OCI-LY7 (cell line): ENCODE data around the gene ARAF. TPM values are rescaled to one million over a fixed set of nuclear protein-coding genes. Genes with fewer than 3 reads are reported as not detected.

ENCODE experiments used
- BruUV-seq: library from RNA; stranded (reverse); fragments of 400-500 nt; replicated peaks from 2 replicates; lab custom pipeline; 2021; lab: Mats Ljungman, UMichigan
- CTCF ChIA-PET: fragments of 300-600 bp; sonication (Branson Sonifier 250); formaldehyde crosslinking; loops from one replicate; lab custom pipeline; 2022; ENCODE audit warnings: antibody characterized with exemption; ENCODE audit not compliant: unreplicated experiment; lab: Charles Lee
- POLR2A ChIA-PET: fragments of 300-600 bp; sonication (Branson Sonifier 250); formaldehyde crosslinking; loops from one replicate; lab custom pipeline; 2022; ENCODE audit warnings: antibody characterized with exemption; lab: Charles Lee
- DNase-seq: peaks from one replicate; pipeline ENCODE4 v3.0.0-alpha.2; 2015; ENCODE audit warnings: low spot score
- H2AFZ ChIP-seq: fragments of 200-600 bp; sonication (generic), shearing (Covaris generic); 2 replicates; pipeline ENCODE4 v1.6.1; 2014; ENCODE audit warnings: mild to moderate bottlenecking, antibody characterized with exemption, low read length, moderate library complexity
- H3K27ac ChIP-seq: fragments of 200-600 bp; sonication (generic); 2 replicates; pipeline ENCODE4 v1.5.1; 2014; ENCODE audit warnings: mixed run types, low read depth, mild to moderate bottlenecking, moderate library complexity, low read length, inconsistent platforms; ENCODE audit not compliant: poor library complexity, severe bottlenecking
- H3K36me3 ChIP-seq: fragments of 200-600 bp; sonication (generic); 2 replicates; pipeline ENCODE4 v1.6.1; 2014; ENCODE audit warnings: mild to moderate bottlenecking, antibody characterized with exemption, low read length, moderate library complexity, mixed read lengths; ENCODE audit not compliant: insufficient read depth
- H3K4me1 ChIP-seq: fragments of 200-600 bp; sonication (generic); 2 replicates; pipeline ENCODE4 v1.5.1; 2014; ENCODE audit warnings: mild to moderate bottlenecking, low read length; ENCODE audit not compliant: insufficient read depth, poor library complexity, severe bottlenecking
- H3K4me2 ChIP-seq: fragments of 200-600 bp; sonication (generic); 2 replicates; pipeline ENCODE4 v1.6.1; 2014; ENCODE audit warnings: mild to moderate bottlenecking, low read length
- H3K4me3 ChIP-seq: fragments of 200-600 bp; sonication (generic); 2 replicates; pipeline ENCODE4 v1.5.1; 2014; ENCODE audit warnings: mild to moderate bottlenecking, low read depth, low read length; ENCODE audit not compliant: poor library complexity, severe bottlenecking
- H3K79me2 ChIP-seq: fragments of 200-600 bp; sonication (generic); 2 replicates; pipeline ENCODE4 v1.6.1; 2016; ENCODE audit warnings: low read depth, mild to moderate bottlenecking, low read length, moderate library complexity, mixed read lengths; ENCODE audit not compliant: insufficient read depth
- H3K9me2 ChIP-seq: fragments of 200-600 bp; sonication (generic); 2 replicates; pipeline ENCODE4 v1.6.1; 2016; ENCODE audit warnings: mild to moderate bottlenecking, low read length, mixed read lengths; ENCODE audit not compliant: insufficient read depth
- H3K9me3 ChIP-seq: fragments of 200-600 bp; sonication (generic); 2 replicates; pipeline ENCODE4 v1.6.1; 2014; ENCODE audit warnings: mild to moderate bottlenecking, mixed run types, low read length, mixed read lengths
- H4K20me1 ChIP-seq: fragments of 200-600 bp; sonication (generic); 2 replicates; pipeline ENCODE4 v1.6.1; 2014; ENCODE audit warnings: mild to moderate bottlenecking, antibody characterized with exemption, low read length, moderate library complexity, mixed read lengths; ENCODE audit not compliant: insufficient read depth
- CTCF ChIP-seq: fragments of 200-600 bp; sonication (generic); conservative IDR thresholded peaks from 2 replicates; pipeline ENCODE4 v1.5.1; 2014; ENCODE audit warnings: mild to moderate bottlenecking, antibody characterized with exemption, low read length, moderate library complexity, mixed read lengths
- intact Hi-C: fragments of 100-400 bp; cut with micrococcal nuclease; formaldehyde crosslinking; loops from one replicate; pipeline ENCODE4 v1.10.0; 2022; ENCODE audit not compliant: unreplicated experiment
- microRNA-seq: library from miRNA; unstranded; fragments of <30 nt; microRNA quantifications from one replicate; pipeline ENCODE4 v1.2.0, GENCODE V29; 2022; ENCODE audit warnings: borderline replicate concordance
- small RNA-seq: library from RNA; depleted of rRNA; stranded (forward); fragments of <200 nt; gene quantifications from one replicate; pipeline ENCODE3, GENCODE V24; 2014
- total RNA-seq, 2 experiments: library from RNA; depleted of rRNA in 1 of 2; stranded (reverse); fragments of >200 nt in 1 of 2; shearing (Covaris generic) in 1 of 2; gene quantifications; 2 replicates each; pipeline ENCODE4 v1.2.3, GENCODE V29; 2014 to 2022

ARAF gene
- total RNA-seq, 2 experiments from 2014 or later = 28.9 to 52.4 TPM

GRCh38 chrX:47620303-47620685 is 59.3 kb downstream of the ARAF start:
- no peaks in the 10 kb centered on the region for H3K4me1 ChIP-seq
- no peaks in the 10 kb centered on the region for H3K79me2 ChIP-seq
- TF ChIP-seq CTCF = no peak
- no peaks in the 10 kb centered on the region for H3K36me3 ChIP-seq
- POLR2A ChIA-PET = no interaction called here
- DNase-seq = no peak
- H3K9me2 ChIP-seq = no peaks in the 10 kb centered on the region
- no peak overlapping the region for H3K4me2 ChIP-seq
- H3K27ac ChIP-seq = no peak overlapping the region
- no TSS peak for BruUV-seq
- no peaks in the 10 kb centered on the region for H3K9me3 ChIP-seq
- CTCF ChIA-PET = no interaction called here
- intact Hi-C loops = no loop called here
- no peak overlapping the region for H3K4me3 ChIP-seq
- no peak overlapping the region for H2AFZ ChIP-seq
- no peaks in the 10 kb centered on the region for H4K20me1 ChIP-seq

Small RNA genes within 50 kb of the gene (microRNA-seq; reads per million reads assigned to microRNA genes)
- not detected for gene MIR4769

Small RNA genes within 50 kb of the gene (small RNA-seq; reads per million reads assigned to genes)
- gene MIR4769 = not detected

Other genes with a start within 250 kb of the ARAF start
- 0.62 and 1.0 TPM in 2 replicates for gene ZNF157, start 190.6 kb upstream of the ARAF start, total RNA-seq (2014; rRNA removed; shearing (Covaris generic))
- gene ZNF157, start 190.6 kb upstream of the ARAF start, total RNA-seq (2022) = 1.4 and 1.7 TPM in 2 replicates
- 8.4 and 10.7 TPM in 2 replicates for gene ZNF41, start 78.0 kb upstream of the ARAF start, total RNA-seq (2014; rRNA removed; shearing (Covaris generic))
- 9.7 and 10.7 TPM in 2 replicates for gene ZNF41, start 78.0 kb upstream of the ARAF start, total RNA-seq (2022)
- not detected in 2 replicates for gene TIMP1, start 21.2 kb downstream of the ARAF start, total RNA-seq (2014; rRNA removed; shearing (Covaris generic))
- 0.83 TPM in 1 of 2 replicates, not detected in the other for gene TIMP1, start 21.2 kb downstream of the ARAF start, total RNA-seq (2022)
- gene SYN1, start 58.7 kb downstream of the ARAF start, total RNA-seq (2014; rRNA removed; shearing (Covaris generic)) = not detected in 2 replicates
- not detected in 2 replicates for gene SYN1, start 58.7 kb downstream of the ARAF start, total RNA-seq (2022)
- gene CFP, start 68.7 kb downstream of the ARAF start, total RNA-seq (2014; rRNA removed; shearing (Covaris generic)) = 2.0 and 4.7 TPM in 2 replicates
- gene CFP, start 68.7 kb downstream of the ARAF start, total RNA-seq (2022) = 4.1 and 4.2 TPM in 2 replicates
- 23.0 and 23.3 TPM in 2 replicates for gene ELK1, start 89.4 kb downstream of the ARAF start, total RNA-seq (2014; rRNA removed; shearing (Covaris generic))
- 49.7 and 51.0 TPM in 2 replicates for gene ELK1, start 89.4 kb downstream of the ARAF start, total RNA-seq (2022)
- gene UXT, start 98.0 kb downstream of the ARAF start, total RNA-seq (2014; rRNA removed; shearing (Covaris generic)) = 250 and 284 TPM in 2 replicates
- 171 and 201 TPM in 2 replicates for gene UXT, start 98.0 kb downstream of the ARAF start, total RNA-seq (2022)